Measurements from ENCODE around the gene PRDM7. TPM values are rescaled to one million over a fixed set of nuclear protein-coding genes. Genes with fewer than 3 reads are reported as not detected.
"Not testable (repeated sequence)": the region's sequence is repeated elsewhere in the genome, so short reads cannot be mapped to it uniquely, and the experiment has no call there.

Gene PRDM7
- total RNA-seq, 1 experiment from 2014 or later = not detected

DNA sequence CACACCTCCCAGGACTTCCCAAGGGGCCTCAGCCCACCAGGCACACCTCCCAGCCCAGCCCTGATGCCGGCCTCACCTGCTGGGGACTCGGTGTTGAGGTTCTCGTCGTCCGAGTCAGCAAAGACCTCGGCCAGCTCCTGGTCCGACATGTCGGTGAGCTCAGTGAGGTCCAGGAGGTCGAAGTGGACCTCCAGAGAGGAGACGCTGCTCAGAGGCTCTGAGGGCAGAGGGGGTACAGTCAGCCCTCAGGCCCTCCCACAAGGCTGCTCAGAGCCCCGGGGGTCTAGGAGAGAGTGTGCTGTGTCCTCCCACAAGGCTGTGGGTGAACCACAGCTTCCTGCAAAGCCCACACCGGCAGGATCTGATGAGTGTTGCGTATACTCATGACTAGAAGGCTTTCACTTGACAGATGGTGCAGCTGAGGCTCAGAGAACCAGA lies 68.4 kb downstream of the PRDM7 start:
- TF ChIP-seq, protein P1, sequence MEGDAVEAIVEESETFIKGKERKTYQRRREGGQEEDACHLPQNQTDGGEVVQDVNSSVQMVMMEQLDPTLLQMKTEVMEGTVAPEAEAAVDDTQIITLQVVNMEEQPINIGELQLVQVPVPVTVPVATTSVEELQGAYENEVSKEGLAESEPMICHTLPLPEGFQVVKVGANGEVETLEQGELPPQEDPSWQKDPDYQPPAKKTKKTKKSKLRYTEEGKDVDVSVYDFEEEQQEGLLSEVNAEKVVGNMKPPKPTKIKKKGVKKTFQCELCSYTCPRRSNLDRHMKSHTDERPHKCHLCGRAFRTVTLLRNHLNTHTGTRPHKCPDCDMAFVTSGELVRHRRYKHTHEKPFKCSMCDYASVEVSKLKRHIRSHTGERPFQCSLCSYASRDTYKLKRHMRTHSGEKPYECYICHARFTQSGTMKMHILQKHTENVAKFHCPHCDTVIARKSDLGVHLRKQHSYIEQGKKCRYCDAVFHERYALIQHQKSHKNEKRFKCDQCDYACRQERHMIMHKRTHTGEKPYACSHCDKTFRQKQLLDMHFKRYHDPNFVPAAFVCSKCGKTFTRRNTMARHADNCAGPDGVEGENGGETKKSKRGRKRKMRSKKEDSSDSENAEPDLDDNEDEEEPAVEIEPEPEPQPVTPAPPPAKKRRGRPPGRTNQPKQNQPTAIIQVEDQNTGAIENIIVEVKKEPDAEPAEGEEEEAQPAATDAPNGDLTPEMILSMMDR (IDR thresholded peaks at IDR 0.05; ENCODE audit: unreplicated experiment) = no peak
- intact Hi-C loops (cut with micrococcal nuclease) = no loop called here
- H3K4me1 Mint-ChIP-seq (ENCODE audit: insufficient read depth, unreplicated experiment) = no peaks in the 10 kb centered on the region
- no peaks in the 10 kb centered on the region for H3K9me3 Mint-ChIP-seq (ENCODE audit: unreplicated experiment)
- no peak for DNase-seq (ENCODE audit: unreplicated experiment)
- no peak overlapping the region for H3K27ac Mint-ChIP-seq (ENCODE audit: low read depth, unreplicated experiment)
- H3K36me3 Mint-ChIP-seq (ENCODE audit: insufficient read depth, unreplicated experiment) = peaks cover 5% of the 10 kb centered on the region
- no peak overlapping the region for H3K4me3 Mint-ChIP-seq (ENCODE audit: unreplicated experiment)
- no peaks in the 10 kb centered on the region for H3K27me3 Mint-ChIP-seq (ENCODE audit: insufficient read depth, unreplicated experiment)
- CTCF ChIA-PET = no interaction called here
- POLR2A ChIA-PET = interaction anchor here (0.7 kb wide), 1 partner anchor 27 kb away, joined by 4 read pairs; no protein-coding TSS in a partner anchor
- no TSS peak for BruUV-seq (replicated peaks)

GRCh38 chr16:90007635-90008234 lies 69.4 kb downstream of the PRDM7 start:
- H3K9me3 Mint-ChIP-seq (ENCODE audit: unreplicated experiment); H3K27me3 Mint-ChIP-seq (ENCODE audit: insufficient read depth, unreplicated experiment); intact Hi-C loops (cut with micrococcal nuclease); H3K36me3 Mint-ChIP-seq (ENCODE audit: insufficient read depth, unreplicated experiment); H3K4me3 Mint-ChIP-seq (ENCODE audit: unreplicated experiment); POLR2A ChIA-PET; DNase-seq (ENCODE audit: unreplicated experiment); BruUV-seq (replicated peaks); H3K4me1 Mint-ChIP-seq (ENCODE audit: insufficient read depth, unreplicated experiment); H3K27ac Mint-ChIP-seq (ENCODE audit: low read depth, unreplicated experiment); CTCF ChIA-PET: not testable (repeated sequence)

DNA sequence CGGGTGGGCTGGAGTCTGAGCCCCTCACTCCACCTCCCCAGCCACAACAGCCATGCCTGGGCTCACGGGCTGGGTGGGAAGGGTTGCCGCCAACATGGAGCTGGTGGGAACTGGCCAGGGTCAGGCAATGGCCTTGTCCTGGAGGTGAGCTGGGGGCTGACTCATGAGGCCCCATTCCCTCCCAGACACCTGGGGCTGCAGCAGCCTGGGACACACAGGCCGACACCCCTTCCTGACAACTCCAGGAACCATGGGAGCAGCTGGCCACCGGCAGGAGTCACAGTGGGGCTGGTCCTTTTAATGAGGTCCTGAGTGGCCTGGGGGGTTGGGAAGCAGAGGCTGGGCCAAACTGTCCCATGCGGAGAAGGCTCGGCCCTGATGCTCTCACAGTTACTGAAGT lies 70.1 kb downstream of the PRDM7 start:
- no peak overlapping the region for H3K27ac Mint-ChIP-seq (ENCODE audit: low read depth, unreplicated experiment)
- no peak for DNase-seq (ENCODE audit: unreplicated experiment)
- H3K27me3 Mint-ChIP-seq (ENCODE audit: insufficient read depth, unreplicated experiment) = no peaks in the 10 kb centered on the region
- intact Hi-C loops (cut with micrococcal nuclease) = no loop called here
- no peak overlapping the region for H3K4me3 Mint-ChIP-seq (ENCODE audit: unreplicated experiment)
- peaks cover 5% of the 10 kb centered on the region for H3K36me3 Mint-ChIP-seq (ENCODE audit: insufficient read depth, unreplicated experiment)
- no peaks in the 10 kb centered on the region for H3K9me3 Mint-ChIP-seq (ENCODE audit: unreplicated experiment)
- TF ChIP-seq, protein P1 (IDR thresholded peaks at IDR 0.05; ENCODE audit: unreplicated experiment) = no peak
- ChIA-PET POLR2A (no interaction called here), CTCF (no interaction called here)
- no TSS peak for BruUV-seq (replicated peaks)
- no peaks in the 10 kb centered on the region for H3K4me1 Mint-ChIP-seq (ENCODE audit: insufficient read depth, unreplicated experiment)

Other genes with a start within 250 kb of the PRDM7 start
- gene SPIRE2, start 248.9 kb downstream of the PRDM7 start, total RNA-seq (2022) = 3.8 and 4.8 TPM in 2 replicates
- 200 and 239 TPM in 2 replicates for gene TCF25, start 203.7 kb downstream of the PRDM7 start, total RNA-seq (2022)
- 12.0 and 13.1 TPM in 2 replicates for gene MC1R, start 158.5 kb downstream of the PRDM7 start, total RNA-seq (2022)
- 20.2 and 23.0 TPM in 2 replicates for gene TUBB3, start 154.0 kb downstream of the PRDM7 start, total RNA-seq (2022)
- gene DEF8, start 128.6 kb downstream of the PRDM7 start, total RNA-seq (2022) = 68.8 and 78.2 TPM in 2 replicates
- gene DBNDD1, start 57.9 kb downstream of the PRDM7 start, total RNA-seq (2022) = 3.5 TPM in 2 replicates